Posterior cingulate gyrus (tissue), 11 donors: ENCODE results near the gene MYO18B.
A peak's percentile ranks its signal among the peaks of the same experiment; 100 is the strongest.

Experiments
- DNase-seq, 10 donors: peaks; one replicate each; pipeline versions ENCODE4 v3.0.0 to v3.0.0-alpha.2; 2020 to 2021; ENCODE audit warnings: mixed read lengths in 3 of 10
- intact Hi-C: fragments of 100-400 bp; cut with DNase I; formaldehyde crosslinking; loops from one replicate; pipeline ENCODE4 v1.15.1; 2023

MYO18B gene

GRCh38 chr22:25881210-25881755 lies 139.3 kb downstream of the MYO18B start:
- intact Hi-C loops = no loop called here
- no peak for DNase-seq

- intact Hi-C loops = no loop called here
- DNase-seq = no peak
These were observed 140.4 kb downstream of the MYO18B start for GRCh38 chr22:25882360-25882759.

GRCh38 chr22:25883482-25884033 lies 141.6 kb downstream of the MYO18B start:
- DNase-seq = no peak
- intact Hi-C loops = no loop called here

- intact Hi-C loops = no loop called here
- DNase-seq = no peak
These were observed 142.1 kb downstream of the MYO18B start for GRCh38 chr22:25884121-25884520.

GRCh38 chr22:25888399-25889054 lies 146.5 kb downstream of the MYO18B start:
- intact Hi-C loops = no loop called here
- DNase-seq = no peak

DNA sequence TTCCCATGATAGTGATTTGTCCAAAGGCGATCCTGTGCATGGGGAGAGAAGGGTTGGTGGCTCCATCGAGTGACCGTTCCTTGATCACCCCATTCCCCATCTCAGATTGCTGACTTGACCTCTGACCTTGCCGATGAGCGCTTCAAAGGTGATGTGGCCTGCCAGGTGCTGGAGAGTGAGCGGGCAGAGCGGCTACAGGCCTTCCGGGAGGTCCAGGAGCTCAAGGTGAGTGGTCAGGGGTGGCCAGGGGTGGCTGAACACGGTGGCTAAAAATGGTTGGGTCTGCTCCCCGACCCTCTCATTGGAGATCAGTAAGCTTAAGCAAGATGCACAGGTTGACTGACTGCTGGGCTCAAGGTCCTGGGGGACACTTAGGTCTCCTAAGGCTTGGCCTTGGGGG lies 148.7 kb downstream of the MYO18B start:
- DNase-seq = peak in 1 of 10 donors; percentile 70
- intact Hi-C loops = no loop called here

GRCh38 chr22:25892678-25893077 lies 150.7 kb downstream of the MYO18B start:
- intact Hi-C loops = no loop called here
- DNase-seq = no peak

DNA sequence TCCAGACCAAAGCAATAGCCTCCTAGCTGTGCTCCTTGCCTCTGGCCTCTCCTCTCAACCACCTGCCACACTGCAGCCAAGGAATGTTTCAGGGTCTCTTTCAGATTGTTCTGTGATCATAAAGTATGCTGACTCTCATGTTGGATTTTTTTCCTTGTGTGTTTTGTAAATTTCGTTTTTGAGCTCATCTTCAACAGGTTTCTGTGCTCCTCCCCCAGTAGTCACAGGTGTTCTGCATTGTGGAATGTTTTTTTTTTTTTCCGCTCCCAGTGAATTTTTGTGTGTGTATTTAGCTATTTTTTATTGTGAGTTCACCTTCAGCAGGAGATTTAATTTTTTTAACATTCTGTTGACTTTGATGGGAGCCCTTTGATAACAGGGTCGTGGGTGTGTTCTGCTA lies 153.7 kb downstream of the MYO18B start:
- intact Hi-C loops = no loop called here
- DNase-seq = no peak

- intact Hi-C loops = no loop called here
- no peak for DNase-seq
These were observed 154.1 kb downstream of the MYO18B start for GRCh38 chr22:25896098-25896497.

DNA sequence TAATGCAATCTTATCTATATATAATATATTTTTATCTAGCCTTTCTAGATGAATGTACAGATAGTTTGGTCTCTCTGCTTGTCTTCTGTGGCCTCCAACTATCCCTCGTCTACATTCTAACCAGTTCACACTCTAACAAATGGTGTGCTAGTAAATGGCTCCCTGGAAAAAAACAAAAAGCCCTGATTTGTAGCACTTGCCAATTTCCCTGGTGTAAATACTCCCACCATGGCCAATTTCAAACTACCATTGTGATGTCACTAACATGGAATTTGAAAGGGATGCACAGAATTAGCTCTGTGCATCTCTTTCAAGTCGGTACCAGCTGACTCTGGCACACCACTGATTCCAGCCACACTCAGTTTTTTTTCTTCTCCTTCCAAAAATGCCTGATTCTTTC lies 154.6 kb downstream of the MYO18B start:
- intact Hi-C loops = no loop called here
- no peak for DNase-seq

DNA sequence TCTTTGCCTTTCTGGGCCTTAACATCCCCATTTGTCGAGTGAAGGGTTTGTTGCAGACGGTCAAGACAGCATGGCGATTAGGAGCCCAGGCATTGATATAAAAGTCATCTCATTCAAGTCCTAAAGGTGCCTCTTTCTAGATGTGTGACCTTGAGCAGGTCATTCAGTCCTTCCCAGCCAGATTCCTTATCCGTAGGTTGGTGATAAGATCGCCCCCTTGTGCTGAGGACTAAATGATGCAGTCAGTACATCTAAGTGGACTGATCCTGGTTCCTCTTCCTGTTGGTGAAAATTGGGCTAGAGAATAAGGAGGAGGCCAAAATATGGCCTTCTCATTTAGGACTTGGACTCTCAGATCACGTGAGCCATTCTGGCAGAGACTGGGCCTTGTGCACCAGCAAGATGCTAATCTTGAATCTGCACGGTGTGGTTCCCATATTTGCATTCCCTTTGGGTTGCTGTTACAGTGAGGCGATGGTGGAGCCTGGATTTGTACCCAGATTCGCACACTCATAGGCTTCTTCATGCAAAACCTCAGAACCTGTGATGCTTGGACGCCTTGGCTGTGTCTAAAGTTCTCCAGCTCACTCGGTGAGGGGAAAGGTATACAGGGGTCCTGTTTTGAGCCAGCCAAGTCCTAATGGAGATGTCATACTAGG lies 156.8 kb downstream of the MYO18B start:
- peak in 1 of 10 donors; percentile 9 for DNase-seq

GRCh38 chr22:25899566-25899965 lies 157.6 kb downstream of the MYO18B start:
- intact Hi-C loops = no loop called here
- peak in 1 of 10 donors; percentile 21 for DNase-seq

More for the DNA sequence above, 156.8 kb downstream of the MYO18B start:
- intact Hi-C loops = no loop called here

DNA sequence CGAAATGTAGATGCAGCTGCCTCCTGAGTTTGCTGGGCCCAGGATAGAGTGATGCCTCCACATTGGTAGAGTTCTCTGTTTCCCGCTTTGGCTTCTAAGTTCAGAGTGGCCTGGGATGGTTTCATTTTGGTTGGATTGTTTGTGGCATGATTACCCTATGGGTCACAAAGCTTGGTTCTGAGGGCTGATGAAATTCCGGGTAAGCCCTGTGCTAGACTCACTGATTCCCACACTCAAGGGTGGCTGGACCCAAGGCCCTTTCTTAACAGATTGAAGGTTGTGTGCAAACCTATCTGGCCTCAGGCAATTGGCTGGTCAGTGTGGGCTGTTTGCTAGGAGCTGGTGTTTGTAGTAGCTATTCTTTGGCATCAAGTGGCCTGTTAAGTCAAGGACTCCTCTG lies 158.4 kb downstream of the MYO18B start:
- intact Hi-C loops = no loop called here
- DNase-seq = peak in 1 of 10 donors; percentile 26

GRCh38 chr22:25900880-25901279 lies 158.9 kb downstream of the MYO18B start:
- intact Hi-C loops = no loop called here
- peak in 7 of 10 donors; percentile 29 to 93 (median 62) for DNase-seq

DNA sequence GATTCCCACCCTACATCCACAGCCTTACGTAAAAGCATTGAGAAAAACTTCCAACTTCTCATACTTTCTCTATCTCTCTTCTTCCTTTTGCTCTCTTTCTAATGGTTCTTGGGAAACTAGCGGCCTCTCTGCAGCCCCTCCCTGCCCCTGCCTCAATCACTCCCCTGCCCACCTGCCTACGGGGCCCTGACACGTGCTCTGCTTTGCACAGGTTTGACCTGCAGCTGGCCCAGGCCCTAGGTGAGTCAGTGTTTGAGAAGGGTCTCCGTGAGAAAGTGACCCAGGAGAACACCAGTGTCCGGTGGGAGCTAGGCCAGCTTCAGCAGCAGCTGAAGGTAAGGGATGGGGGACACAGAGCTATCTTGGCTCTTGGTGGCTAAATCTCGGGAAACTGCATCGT lies 160.4 kb downstream of the MYO18B start:
- peak in 1 of 10 donors; percentile 39 for DNase-seq
- intact Hi-C loops = no loop called here

DNA sequence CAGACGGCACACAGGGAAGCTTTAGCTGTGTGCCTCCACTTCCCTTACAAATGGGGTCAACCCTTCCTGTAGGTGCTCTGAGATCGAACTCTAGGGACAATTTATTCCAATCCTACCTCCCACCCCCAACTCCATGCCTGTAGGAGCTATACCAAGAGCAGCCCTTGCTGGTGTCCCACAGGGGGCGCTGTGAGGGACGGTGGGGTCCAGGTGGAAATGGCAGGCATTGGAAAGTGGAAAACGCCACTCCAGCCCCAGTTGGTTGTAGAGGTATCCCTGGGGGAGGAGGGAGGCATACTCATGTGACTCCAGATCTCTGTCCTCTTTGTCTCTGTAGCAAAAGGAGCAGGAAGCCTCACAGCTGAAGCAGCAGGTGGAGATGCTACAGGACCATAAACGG lies 161.3 kb downstream of the MYO18B start:
- intact Hi-C loops = no loop called here
- DNase-seq = peak in 1 of 10 donors; percentile 38

DNA sequence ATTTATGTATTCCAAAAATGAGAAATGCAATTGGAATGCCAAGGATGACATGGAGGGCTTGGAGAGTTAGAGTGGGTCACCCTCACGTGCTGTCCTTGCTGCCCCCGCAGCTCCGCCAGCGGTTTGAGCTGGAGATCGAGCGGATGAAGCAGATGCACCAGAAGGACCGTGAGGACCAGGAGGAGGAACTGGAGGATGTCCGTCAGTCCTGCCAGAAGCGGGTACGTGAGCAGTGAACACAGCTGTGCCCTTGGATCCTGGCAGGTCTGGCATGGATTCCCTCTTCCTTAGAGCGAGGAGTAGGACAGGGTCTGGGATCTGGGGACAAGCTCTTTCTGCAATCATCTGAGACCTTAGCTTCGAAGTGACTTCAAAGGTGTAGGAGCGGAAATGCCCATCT lies 166.2 kb downstream of the MYO18B start:
- intact Hi-C loops = no loop called here
- DNase-seq = no peak

GRCh38 chr22:25908755-25909154 lies 166.8 kb downstream of the MYO18B start:
- intact Hi-C loops = no loop called here
- DNase-seq = no peak

GRCh38 chr22:25909614-25910387 lies 167.8 kb downstream of the MYO18B start:
- no peak for DNase-seq
- intact Hi-C loops = no loop called here

- DNase-seq = no peak
- intact Hi-C loops = no loop called here
These were observed 169.4 kb downstream of the MYO18B start for GRCh38 chr22:25911243-25911972.
